HEK293 (cell line): ENCODE results near the gene ZNF670.

Experiments used
- YY1 ChIP-seq: fragments of 450-650 bp; formaldehyde crosslinking; IDR thresholded peaks from 2 replicates; pipeline ENCODE4 v1.5.1; 2018; ENCODE audit warnings: missing biosample characterization, missing genetic modification characterization
- ZFHX2 ChIP-seq: fragments of 450-650 bp; formaldehyde crosslinking; conservative IDR thresholded peaks from 2 replicates; pipeline ENCODE4 v1.5.1; 2016; ENCODE audit warnings: missing biosample characterization, missing genetic modification characterization
- ZNF114 ChIP-seq: fragments of 450-650 bp; formaldehyde crosslinking; IDR thresholded peaks from 2 replicates; pipeline ENCODE4 v1.5.0; 2017; ENCODE audit warnings: missing biosample characterization, missing genetic modification characterization
- ZNF501 ChIP-seq: fragments of 450-650 bp; formaldehyde crosslinking; IDR thresholded peaks from 2 replicates; pipeline ENCODE4 v1.5.1; 2016; ENCODE audit warnings: missing biosample characterization, missing genetic modification characterization
- ZNF561 ChIP-seq: fragments of 450-650 bp; IDR thresholded peaks from 2 replicates; pipeline ENCODE4 v1.5.1; 2018; ENCODE audit warnings: missing biosample characterization, missing genetic modification characterization, borderline replicate concordance
- ZNF777 ChIP-seq: fragments of 450-650 bp; formaldehyde crosslinking; IDR thresholded peaks from 2 replicates; pipeline ENCODE4 v1.5.1; 2017; ENCODE audit warnings: missing biosample characterization, missing genetic modification characterization, borderline replicate concordance
- ZNF843 ChIP-seq: fragments of 450-650 bp; formaldehyde crosslinking; IDR thresholded peaks from 2 replicates; pipeline ENCODE4 v1.5.1; 2016; ENCODE audit warnings: missing biosample characterization, missing genetic modification characterization
- TF ChIP-seq, protein P1 (sequence below): fragments of 450-650 bp; formaldehyde crosslinking; IDR thresholded peaks from 2 replicates; pipeline ENCODE4 v1.5.1; 2016; ENCODE audit warnings: missing biosample characterization, missing genetic modification characterization
- TF ChIP-seq, protein P2 (sequence below): fragments of 450-650 bp; formaldehyde crosslinking; IDR thresholded peaks from 2 replicates; pipeline ENCODE4 v1.5.1; 2016; ENCODE audit warnings: missing biosample characterization, missing genetic modification characterization

DNA sequence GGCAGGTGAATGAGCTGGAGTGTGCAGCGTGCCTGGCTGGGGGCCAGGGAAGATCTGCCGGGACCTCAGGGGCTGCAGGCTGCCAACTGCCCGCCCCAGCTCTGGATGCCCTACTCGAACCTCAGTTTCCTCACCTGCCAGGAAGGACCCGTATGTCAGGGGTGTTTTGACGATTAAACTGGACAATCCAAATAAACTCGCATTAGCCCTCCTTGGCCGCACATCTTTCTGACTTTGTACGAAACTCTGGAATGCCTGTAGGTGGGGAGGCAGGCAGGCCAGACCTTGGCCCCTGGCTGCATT lies 33.8 kb upstream of the ZNF670 start:
- no peak for TF ChIP-seq ZNF843 (tag by site-specific recombination)
- TF ChIP-seq, protein P1, sequence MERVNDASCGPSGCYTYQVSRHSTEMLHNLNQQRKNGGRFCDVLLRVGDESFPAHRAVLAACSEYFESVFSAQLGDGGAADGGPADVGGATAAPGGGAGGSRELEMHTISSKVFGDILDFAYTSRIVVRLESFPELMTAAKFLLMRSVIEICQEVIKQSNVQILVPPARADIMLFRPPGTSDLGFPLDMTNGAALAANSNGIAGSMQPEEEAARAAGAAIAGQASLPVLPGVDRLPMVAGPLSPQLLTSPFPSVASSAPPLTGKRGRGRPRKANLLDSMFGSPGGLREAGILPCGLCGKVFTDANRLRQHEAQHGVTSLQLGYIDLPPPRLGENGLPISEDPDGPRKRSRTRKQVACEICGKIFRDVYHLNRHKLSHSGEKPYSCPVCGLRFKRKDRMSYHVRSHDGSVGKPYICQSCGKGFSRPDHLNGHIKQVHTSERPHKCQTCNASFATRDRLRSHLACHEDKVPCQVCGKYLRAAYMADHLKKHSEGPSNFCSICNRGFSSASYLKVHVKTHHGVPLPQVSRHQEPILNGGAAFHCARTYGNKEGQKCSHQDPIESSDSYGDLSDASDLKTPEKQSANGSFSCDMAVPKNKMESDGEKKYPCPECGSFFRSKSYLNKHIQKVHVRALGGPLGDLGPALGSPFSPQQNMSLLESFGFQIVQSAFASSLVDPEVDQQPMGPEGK = no peak
- TF ChIP-seq, protein P2, sequence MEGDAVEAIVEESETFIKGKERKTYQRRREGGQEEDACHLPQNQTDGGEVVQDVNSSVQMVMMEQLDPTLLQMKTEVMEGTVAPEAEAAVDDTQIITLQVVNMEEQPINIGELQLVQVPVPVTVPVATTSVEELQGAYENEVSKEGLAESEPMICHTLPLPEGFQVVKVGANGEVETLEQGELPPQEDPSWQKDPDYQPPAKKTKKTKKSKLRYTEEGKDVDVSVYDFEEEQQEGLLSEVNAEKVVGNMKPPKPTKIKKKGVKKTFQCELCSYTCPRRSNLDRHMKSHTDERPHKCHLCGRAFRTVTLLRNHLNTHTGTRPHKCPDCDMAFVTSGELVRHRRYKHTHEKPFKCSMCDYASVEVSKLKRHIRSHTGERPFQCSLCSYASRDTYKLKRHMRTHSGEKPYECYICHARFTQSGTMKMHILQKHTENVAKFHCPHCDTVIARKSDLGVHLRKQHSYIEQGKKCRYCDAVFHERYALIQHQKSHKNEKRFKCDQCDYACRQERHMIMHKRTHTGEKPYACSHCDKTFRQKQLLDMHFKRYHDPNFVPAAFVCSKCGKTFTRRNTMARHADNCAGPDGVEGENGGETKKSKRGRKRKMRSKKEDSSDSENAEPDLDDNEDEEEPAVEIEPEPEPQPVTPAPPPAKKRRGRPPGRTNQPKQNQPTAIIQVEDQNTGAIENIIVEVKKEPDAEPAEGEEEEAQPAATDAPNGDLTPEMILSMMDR (tag by site-specific recombination) = no peak
- TF ChIP-seq ZNF114 = no peak
- no peak for TF ChIP-seq ZNF561 (tag by site-specific recombination)
- no peak for TF ChIP-seq ZNF777
- no peak for TF ChIP-seq ZNF501 (tag by site-specific recombination)
- TF ChIP-seq YY1 = no peak
- no peak for TF ChIP-seq ZFHX2 (tag by site-specific recombination)
